Thyroid gland (tissue), 4 donors: Measurements from ENCODE around the gene ACSS3.

Source experiments
- POLR2A ChIP-seq, 2 donors: fragments of 450-650 bp; IDR thresholded peaks; one replicate each; pipeline ENCODE4 v1.6.1; 2017; ENCODE audit warnings: antibody characterized with exemption in 2 of 2, mild to moderate bottlenecking in 2 of 2, moderate library complexity in 1 of 2
- TF ChIP-seq, protein P1 (sequence below), 6 experiments: fragments of 200-600 bp in 3 of 6; fragments of 450-650 bp in 3 of 6; sonication (generic) in 3 of 6; IDR thresholded peaks; one replicate each; pipeline ENCODE4 v1.5.1; 2016 to 2019; ENCODE audit warnings: antibody characterized with exemption in 6 of 6, mild to moderate bottlenecking in 2 of 6, inconsistent platforms in 1 of 6, moderate library complexity in 1 of 6

DNA sequence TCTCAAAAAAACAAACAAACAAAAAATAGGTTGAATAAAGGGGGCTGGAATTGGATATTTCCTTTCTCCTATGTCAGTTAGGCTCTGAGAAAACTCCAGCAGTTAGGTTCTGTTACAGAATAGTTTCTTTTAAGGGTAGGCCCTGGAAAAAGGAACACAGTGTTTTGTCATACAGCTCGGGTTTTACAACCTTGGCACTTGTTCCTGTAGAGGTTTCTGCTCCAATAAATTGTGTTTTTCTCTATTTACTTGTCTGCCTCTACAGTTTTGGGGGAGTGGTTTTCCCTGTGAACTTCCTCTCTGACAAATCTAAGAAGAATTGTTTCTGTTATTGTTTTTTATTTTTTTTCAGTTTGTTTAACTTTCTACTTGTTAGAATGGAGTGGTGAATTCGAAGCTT is 167.6 kb downstream of the ACSS3 start:
- TF ChIP-seq, protein P1, sequence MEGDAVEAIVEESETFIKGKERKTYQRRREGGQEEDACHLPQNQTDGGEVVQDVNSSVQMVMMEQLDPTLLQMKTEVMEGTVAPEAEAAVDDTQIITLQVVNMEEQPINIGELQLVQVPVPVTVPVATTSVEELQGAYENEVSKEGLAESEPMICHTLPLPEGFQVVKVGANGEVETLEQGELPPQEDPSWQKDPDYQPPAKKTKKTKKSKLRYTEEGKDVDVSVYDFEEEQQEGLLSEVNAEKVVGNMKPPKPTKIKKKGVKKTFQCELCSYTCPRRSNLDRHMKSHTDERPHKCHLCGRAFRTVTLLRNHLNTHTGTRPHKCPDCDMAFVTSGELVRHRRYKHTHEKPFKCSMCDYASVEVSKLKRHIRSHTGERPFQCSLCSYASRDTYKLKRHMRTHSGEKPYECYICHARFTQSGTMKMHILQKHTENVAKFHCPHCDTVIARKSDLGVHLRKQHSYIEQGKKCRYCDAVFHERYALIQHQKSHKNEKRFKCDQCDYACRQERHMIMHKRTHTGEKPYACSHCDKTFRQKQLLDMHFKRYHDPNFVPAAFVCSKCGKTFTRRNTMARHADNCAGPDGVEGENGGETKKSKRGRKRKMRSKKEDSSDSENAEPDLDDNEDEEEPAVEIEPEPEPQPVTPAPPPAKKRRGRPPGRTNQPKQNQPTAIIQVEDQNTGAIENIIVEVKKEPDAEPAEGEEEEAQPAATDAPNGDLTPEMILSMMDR (IDR thresholded peaks at IDR 0.05), result no peak
- no peak for TF ChIP-seq POLR2A (IDR thresholded peaks at IDR 0.05)
